PC-3 (cell line): ENCODE data around the gene NDUFAF3. TPM values are rescaled to one million over a fixed set of nuclear protein-coding genes. Genes with fewer than 3 reads are reported as not detected.

Experiments used
- ATAC-seq: fragments of 200-7000 bp; cut with Tn5 transposase; 2 replicates; pipeline ENCODE4 v1.9.1; 2020; ENCODE audit warnings: mild to moderate bottlenecking, moderate library complexity
- BruUV-seq: library from RNA; stranded (reverse); fragments of 400-500 nt; replicated peaks from 2 replicates; lab custom pipeline; 2021; lab: Mats Ljungman, UMichigan
- CTCF ChIA-PET: fragments of 300-600 bp; sonication (Branson Sonifier 250); formaldehyde crosslinking; loops from one replicate; lab custom pipeline; 2022; ENCODE audit warnings: antibody characterized with exemption; lab: Charles Lee
- POLR2A ChIA-PET: fragments of 300-600 bp; sonication (Branson Sonifier 250); formaldehyde crosslinking; loops from one replicate; lab custom pipeline; 2022; ENCODE audit warnings: antibody characterized with exemption; ENCODE audit not compliant: unreplicated experiment; lab: Charles Lee
- DNase-seq: peaks from one replicate; pipeline ENCODE4 v3.0.0-alpha.2; 2015
- H2AFZ ChIP-seq: fragments of 300-600 bp; sonication (generic); 2 replicates; pipeline ENCODE4 v1.6.0; 2016; ENCODE audit warnings: antibody characterized with exemption, low read length
- H3F3A ChIP-seq: fragments of 300-600 bp; sonication (generic); one replicate; pipeline ENCODE4 v1.6.0; 2017; ENCODE audit warnings: antibody characterized with exemption, low read length, control low read depth, mild to moderate bottlenecking; ENCODE audit not compliant: unreplicated experiment
- H3K27ac ChIP-seq: fragments of 300-600 bp; sonication (generic); 2 replicates; pipeline ENCODE4 v1.5.1; 2016; ENCODE audit warnings: mild to moderate bottlenecking, low read length
- H3K27me3 ChIP-seq: fragments of 300-600 bp; sonication (generic); 2 replicates; pipeline ENCODE4 v1.6.1; 2016; ENCODE audit warnings: low read length, mixed read lengths
- H3K36me3 ChIP-seq: fragments of 300-600 bp; sonication (generic); 2 replicates; pipeline ENCODE4 v1.6.1; 2016; ENCODE audit warnings: low read depth, mixed run types, low read length, mixed read lengths
- H3K4me1 ChIP-seq: fragments of 300-600 bp; sonication (generic); 2 replicates; pipeline ENCODE4 v1.5.1; 2016; ENCODE audit warnings: low read length; ENCODE audit not compliant: insufficient read depth
- H3K4me2 ChIP-seq: fragments of 300-600 bp; sonication (generic); 2 replicates; pipeline ENCODE4 v1.6.0; 2016; ENCODE audit warnings: low read length
- H3K4me3 ChIP-seq: fragments of 300-600 bp; sonication (generic); 2 replicates; pipeline ENCODE4 v1.5.1; 2016; ENCODE audit warnings: mild to moderate bottlenecking, low read length, mixed read lengths
- H3K79me2 ChIP-seq: fragments of 300-600 bp; sonication (generic); 2 replicates; pipeline ENCODE4 v1.6.1; 2017; ENCODE audit warnings: low read length, mixed read lengths
- H3K9ac ChIP-seq: fragments of 300-600 bp; sonication (generic); 2 replicates; pipeline ENCODE4 v1.6.0; 2016; ENCODE audit warnings: mild to moderate bottlenecking, low read length
- H3K9me2 ChIP-seq: fragments of 300-600 bp; sonication (generic); replicated peaks from 2 replicates; pipeline ENCODE4 v1.6.1; 2016; ENCODE audit warnings: mixed run types, low read length, mixed read lengths
- H3K9me3 ChIP-seq: fragments of 300-600 bp; sonication (generic); 2 replicates; pipeline ENCODE4 v1.6.1; 2016; ENCODE audit warnings: low read length, mixed read lengths
- H4K20me1 ChIP-seq: fragments of 300-600 bp; sonication (generic); 2 replicates; pipeline ENCODE4 v1.6.1; 2016; ENCODE audit warnings: low read length, mixed read lengths
- EZH2 ChIP-seq: fragments of 300-600 bp; sonication (generic); IDR thresholded peaks from one replicate; pipeline ENCODE4 v1.6.1; 2017; ENCODE audit warnings: antibody characterized with exemption, mild to moderate bottlenecking, low read length; ENCODE audit not compliant: unreplicated experiment
- EZH2phosphoT487 ChIP-seq: fragments of 300-600 bp; sonication (generic); IDR thresholded peaks from 2 replicates; pipeline ENCODE4 v1.6.1; 2018; ENCODE audit warnings: mild to moderate bottlenecking, antibody characterized with exemption, low read length, borderline replicate concordance
- intact Hi-C: fragments of 100-400 bp; cut with micrococcal nuclease; formaldehyde crosslinking; loops from 2 replicates; pipeline ENCODE4 v1.9.0; 2023
- total RNA-seq: library from RNA; depleted of rRNA; stranded (reverse); fragments of >200 nt; gene quantifications from 2 replicates; pipeline ENCODE4 v1.2.3, GENCODE V29; 2014
- TF ChIP-seq, protein P1 (sequence below): fragments of 300-600 bp; sonication (generic); conservative IDR thresholded peaks from 2 replicates; pipeline ENCODE4 v1.5.1; 2017; ENCODE audit warnings: antibody characterized with exemption, low read depth, mild to moderate bottlenecking, low read length

The NDUFAF3 gene
- total RNA-seq, 1 experiment from 2014 or later = 211 TPM

DNA sequence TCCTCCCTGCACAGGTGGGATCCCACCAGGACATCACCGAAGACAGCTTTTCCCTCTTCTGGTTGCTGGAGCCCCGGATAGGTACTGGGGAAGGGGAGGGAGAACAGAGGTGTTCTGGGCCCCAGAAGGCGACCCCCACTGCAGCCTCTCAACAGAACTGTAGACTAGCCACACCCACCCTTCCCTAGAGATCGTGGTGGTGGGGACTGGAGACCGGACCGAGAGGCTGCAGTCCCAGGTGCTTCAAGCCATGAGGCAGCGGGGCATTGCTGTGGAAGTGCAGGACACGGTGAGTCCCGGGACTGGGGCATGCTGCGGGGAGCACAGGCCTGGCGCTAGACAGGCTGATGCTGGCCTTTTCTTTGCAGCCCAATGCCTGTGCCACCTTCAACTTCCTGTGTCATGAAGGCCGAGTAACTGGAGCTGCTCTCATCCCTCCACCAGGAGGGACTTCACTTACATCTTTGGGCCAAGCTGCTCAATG lies 809 bp downstream of the NDUFAF3 start:
- CTCF ChIA-PET = interaction anchor here (0.6 to 1.8 kb wide), 5 partner anchors 16 to 71 kb away, joined by 3 to 17 read pairs (median 8); partner anchors contain the start of genes QRICH1 and WDR6
- Histone ChIP-seq H3K4me1 (peaks cover 35% of the 10 kb centered on the region), H2AFZ (no peak overlapping the region), H3K9ac (peak overlapping the region; percentile 96), H3K4me3 (peak overlapping the region; percentile 94), H4K20me1 (0 out of 2 replicates have a peak, but pooled peaks cover 4% of the 10 kb centered on the region), H3K9me2 (no peaks in the 10 kb centered on the region), H3K4me2 (peak overlapping the region; percentile 99), H3K27ac (peak overlapping the region; percentile 95), H3F3A (no peaks in the 10 kb centered on the region), H3K9me3 (no peaks in the 10 kb centered on the region), H3K27me3 (no peaks in the 10 kb centered on the region), H3K79me2 (peaks cover 78% of the 10 kb centered on the region), H3K36me3 (peaks cover 39% of the 10 kb centered on the region)
- BruUV-seq = no TSS peak
- DNase-seq (peak; percentile 49), ATAC-seq (no peak)
- intact Hi-C loops = loop anchor here (5.0 kb wide), 1 partner anchor 70 kb away; the partner anchor contains the start of gene QRICH1
- TF ChIP-seq, protein P1, sequence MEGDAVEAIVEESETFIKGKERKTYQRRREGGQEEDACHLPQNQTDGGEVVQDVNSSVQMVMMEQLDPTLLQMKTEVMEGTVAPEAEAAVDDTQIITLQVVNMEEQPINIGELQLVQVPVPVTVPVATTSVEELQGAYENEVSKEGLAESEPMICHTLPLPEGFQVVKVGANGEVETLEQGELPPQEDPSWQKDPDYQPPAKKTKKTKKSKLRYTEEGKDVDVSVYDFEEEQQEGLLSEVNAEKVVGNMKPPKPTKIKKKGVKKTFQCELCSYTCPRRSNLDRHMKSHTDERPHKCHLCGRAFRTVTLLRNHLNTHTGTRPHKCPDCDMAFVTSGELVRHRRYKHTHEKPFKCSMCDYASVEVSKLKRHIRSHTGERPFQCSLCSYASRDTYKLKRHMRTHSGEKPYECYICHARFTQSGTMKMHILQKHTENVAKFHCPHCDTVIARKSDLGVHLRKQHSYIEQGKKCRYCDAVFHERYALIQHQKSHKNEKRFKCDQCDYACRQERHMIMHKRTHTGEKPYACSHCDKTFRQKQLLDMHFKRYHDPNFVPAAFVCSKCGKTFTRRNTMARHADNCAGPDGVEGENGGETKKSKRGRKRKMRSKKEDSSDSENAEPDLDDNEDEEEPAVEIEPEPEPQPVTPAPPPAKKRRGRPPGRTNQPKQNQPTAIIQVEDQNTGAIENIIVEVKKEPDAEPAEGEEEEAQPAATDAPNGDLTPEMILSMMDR = no peak
- TF ChIP-seq EZH2 (no peak), EZH2phosphoT487 (no peak)
- POLR2A ChIA-PET = interaction anchor here (1.0 to 3.8 kb wide), 2 partner anchors 15 to 33 kb away, joined by 5 to 51 read pairs; partner anchors contain the start of gene WDR6

DNA sequence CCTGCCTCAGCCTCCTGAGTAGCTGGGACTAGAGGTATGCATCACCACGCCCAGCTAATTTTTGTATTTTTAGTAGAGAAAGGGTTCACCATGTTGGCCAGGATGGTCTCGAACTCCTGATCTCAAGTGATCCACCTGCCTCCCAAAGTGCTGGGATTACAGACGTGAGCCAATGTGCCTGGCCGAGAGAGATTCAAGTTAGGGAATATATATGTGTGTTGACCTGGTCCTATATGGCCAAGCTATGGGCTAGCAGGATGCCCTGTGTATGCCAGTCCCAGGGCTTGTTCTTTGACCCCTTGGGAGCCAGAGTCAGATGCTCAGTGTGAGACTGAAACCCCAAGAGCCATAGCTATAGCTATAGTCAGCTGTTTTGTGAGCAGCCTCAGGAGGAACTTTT lies 1.9 kb downstream of the NDUFAF3 start:
- H3K4me2 ChIP-seq = peak overlapping the region; percentile 32
- no TSS peak for BruUV-seq
- H2AFZ ChIP-seq = no peak overlapping the region
- H3K9me2 ChIP-seq = no peaks in the 10 kb centered on the region
- ChIA-PET CTCF (no interaction called here), POLR2A (no interaction called here)
- no peaks in the 10 kb centered on the region for H3F3A ChIP-seq
- no peak overlapping the region for H3K9ac ChIP-seq
- intact Hi-C loops = loop anchor here (5.0 kb wide), 1 partner anchor 69 kb away; the partner anchor contains the start of gene QRICH1
- no peak overlapping the region for H3K27ac ChIP-seq
- peaks cover 45% of the 10 kb centered on the region for H3K4me1 ChIP-seq
- 0 out of 2 replicates have a peak, but pooled peaks cover 13% of the 10 kb centered on the region for H4K20me1 ChIP-seq
- H3K9me3 ChIP-seq = no peaks in the 10 kb centered on the region
- peaks cover 88% of the 10 kb centered on the region for H3K79me2 ChIP-seq
- H3K27me3 ChIP-seq = no peaks in the 10 kb centered on the region
- peaks cover 45% of the 10 kb centered on the region for H3K36me3 ChIP-seq
- H3K4me3 ChIP-seq = no peak overlapping the region
- TF ChIP-seq EZH2 = no peak
- TF ChIP-seq EZH2phosphoT487 = no peak
- TF ChIP-seq, protein P1 = no peak
- ATAC-seq (no peak), DNase-seq (no peak)

DNA sequence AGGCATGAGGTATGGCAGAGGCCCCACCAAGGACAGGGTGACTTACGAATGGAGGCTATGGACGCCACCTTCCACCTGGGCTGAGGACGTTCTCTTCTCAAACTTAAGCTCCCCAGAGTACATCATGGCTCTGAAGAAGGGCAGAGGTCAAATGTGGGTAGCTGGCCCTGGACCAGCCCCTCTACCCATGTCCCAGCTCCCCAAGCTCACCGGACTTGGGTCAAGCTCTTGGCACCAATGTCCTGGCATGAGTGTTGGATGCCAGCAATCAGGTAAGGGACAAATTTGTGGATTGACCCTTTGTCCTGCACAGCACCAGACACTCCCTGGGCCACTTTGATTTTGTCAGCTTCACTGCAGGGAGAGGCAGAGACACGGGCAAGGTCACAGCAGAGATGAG lies 2.5 kb downstream of the NDUFAF3 start:
- peaks cover 45% of the 10 kb centered on the region for H3K4me1 ChIP-seq
- H3K9me2 ChIP-seq = no peaks in the 10 kb centered on the region
- no peak overlapping the region for H3K9ac ChIP-seq
- peaks cover 45% of the 10 kb centered on the region for H3K36me3 ChIP-seq
- H4K20me1 ChIP-seq = 0 out of 2 replicates have a peak, but pooled peaks cover 13% of the 10 kb centered on the region
- H3K4me3 ChIP-seq = no peak overlapping the region
- POLR2A ChIA-PET = no interaction called here
- DNase-seq (no peak), ATAC-seq (no peak)
- no peaks in the 10 kb centered on the region for H3K9me3 ChIP-seq
- intact Hi-C loops = loop anchor here (5.0 kb wide), 1 partner anchor 68 kb away; the partner anchor contains the start of gene QRICH1
- CTCF ChIA-PET = no interaction called here
- H3K27me3 ChIP-seq = no peaks in the 10 kb centered on the region
- no TSS peak for BruUV-seq
- H3F3A ChIP-seq = peaks cover under 1% of the 10 kb centered on the region
- H2AFZ ChIP-seq = no peak overlapping the region
- H3K27ac ChIP-seq = no peak overlapping the region
- no peak for TF ChIP-seq EZH2
- no peak for TF ChIP-seq EZH2phosphoT487
- TF ChIP-seq, protein P1 = no peak
- H3K4me2 ChIP-seq = peak overlapping the region; percentile 32
- peaks cover 89% of the 10 kb centered on the region for H3K79me2 ChIP-seq
